HL-60 (cell line): ENCODE results near the gene ANKS1A.

Experiments used
- DNase-seq, 2 experiments: peaks; one replicate each; pipeline ENCODE4 v3.0.0-alpha.2; 2010 to 2020; ENCODE audit warnings: low read depth in 1 of 2, low spot score in 1 of 2
- H3K27ac ChIP-seq: fragments of 250-450 bp; sonication (Bioruptor Pico); replicated peaks from 2 replicates; pipeline ENCODE4 v1.5.1; 2020; ENCODE audit warnings: mild to moderate bottlenecking, moderate library complexity
- H3K27me3 ChIP-seq: fragments of 250-450 bp; sonication (Bioruptor Pico); 2 replicates; pipeline ENCODE4 v1.5.1; 2021; ENCODE audit warnings: mild to moderate bottlenecking, moderate library complexity; ENCODE audit not compliant: insufficient read depth, poor library complexity, severe bottlenecking
- H3K4me3 ChIP-seq: replicated peaks from 2 replicates; pipeline ENCODE4 v1.5.1; 2011; ENCODE audit warnings: mild to moderate bottlenecking, control low read depth, low read length; ENCODE audit not compliant: insufficient read depth
- GABPA ChIP-seq: IDR thresholded peaks from 2 replicates; pipeline ENCODE4 v1.6.1; 2012; ENCODE audit warnings: low read depth
- POLR2AphosphoS5 ChIP-seq: IDR thresholded peaks from 2 replicates; pipeline ENCODE4 v1.6.1; 2012; ENCODE audit warnings: low read depth
- SPI1 ChIP-seq: IDR thresholded peaks from 2 replicates; pipeline ENCODE4 v1.6.1; 2012; ENCODE audit warnings: low read depth, mild to moderate bottlenecking, borderline replicate concordance
- TF ChIP-seq, protein P1 (sequence below): IDR thresholded peaks from 2 replicates; pipeline ENCODE4 v1.6.1; 2012; ENCODE audit warnings: low read depth; ENCODE audit not compliant: insufficient replicate concordance
- TF ChIP-seq, protein P2 (sequence below): IDR thresholded peaks from one replicate; pipeline ENCODE4 v1.5.1; 2011; ENCODE audit warnings: low read length, control low read depth, inconsistent platforms; ENCODE audit not compliant: insufficient read depth

ANKS1A gene

DNA sequence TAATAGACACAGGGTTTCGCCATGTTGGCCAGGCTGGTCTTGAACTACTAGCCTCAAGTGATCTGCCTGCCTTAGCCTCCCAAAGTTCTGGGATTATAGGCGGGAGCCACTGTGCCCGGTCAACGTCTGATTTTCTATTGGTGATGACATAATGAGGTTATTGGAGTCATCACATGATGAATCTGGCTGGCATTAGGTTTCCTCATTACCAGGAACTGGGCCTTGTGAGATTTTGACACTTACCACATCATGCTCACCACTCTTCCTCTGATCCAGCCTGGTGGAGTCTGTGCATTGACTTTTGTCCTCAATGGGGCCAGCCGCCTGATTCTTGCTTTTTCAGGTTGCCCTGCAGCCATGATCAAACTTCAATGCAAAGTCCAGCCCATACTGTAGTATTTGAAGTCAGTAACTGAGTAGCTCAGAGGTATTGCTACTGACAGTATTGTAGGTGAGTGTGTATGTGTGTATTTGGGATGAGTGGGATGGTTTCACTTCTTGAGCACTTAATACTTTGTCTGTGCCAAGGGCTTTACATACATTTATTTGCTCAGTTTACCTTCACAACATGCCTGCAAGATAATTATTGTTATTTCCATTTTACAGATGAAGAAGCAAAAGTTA lies 16.0 kb downstream of the ANKS1A start:
- Histone ChIP-seq H3K27ac (no peak overlapping the region), H3K4me3 (no peak overlapping the region), H3K27me3 (no peaks in the 10 kb centered on the region)
- DNase-seq, result no peak
- no peak for TF ChIP-seq SPI1
- TF ChIP-seq, protein P1, sequence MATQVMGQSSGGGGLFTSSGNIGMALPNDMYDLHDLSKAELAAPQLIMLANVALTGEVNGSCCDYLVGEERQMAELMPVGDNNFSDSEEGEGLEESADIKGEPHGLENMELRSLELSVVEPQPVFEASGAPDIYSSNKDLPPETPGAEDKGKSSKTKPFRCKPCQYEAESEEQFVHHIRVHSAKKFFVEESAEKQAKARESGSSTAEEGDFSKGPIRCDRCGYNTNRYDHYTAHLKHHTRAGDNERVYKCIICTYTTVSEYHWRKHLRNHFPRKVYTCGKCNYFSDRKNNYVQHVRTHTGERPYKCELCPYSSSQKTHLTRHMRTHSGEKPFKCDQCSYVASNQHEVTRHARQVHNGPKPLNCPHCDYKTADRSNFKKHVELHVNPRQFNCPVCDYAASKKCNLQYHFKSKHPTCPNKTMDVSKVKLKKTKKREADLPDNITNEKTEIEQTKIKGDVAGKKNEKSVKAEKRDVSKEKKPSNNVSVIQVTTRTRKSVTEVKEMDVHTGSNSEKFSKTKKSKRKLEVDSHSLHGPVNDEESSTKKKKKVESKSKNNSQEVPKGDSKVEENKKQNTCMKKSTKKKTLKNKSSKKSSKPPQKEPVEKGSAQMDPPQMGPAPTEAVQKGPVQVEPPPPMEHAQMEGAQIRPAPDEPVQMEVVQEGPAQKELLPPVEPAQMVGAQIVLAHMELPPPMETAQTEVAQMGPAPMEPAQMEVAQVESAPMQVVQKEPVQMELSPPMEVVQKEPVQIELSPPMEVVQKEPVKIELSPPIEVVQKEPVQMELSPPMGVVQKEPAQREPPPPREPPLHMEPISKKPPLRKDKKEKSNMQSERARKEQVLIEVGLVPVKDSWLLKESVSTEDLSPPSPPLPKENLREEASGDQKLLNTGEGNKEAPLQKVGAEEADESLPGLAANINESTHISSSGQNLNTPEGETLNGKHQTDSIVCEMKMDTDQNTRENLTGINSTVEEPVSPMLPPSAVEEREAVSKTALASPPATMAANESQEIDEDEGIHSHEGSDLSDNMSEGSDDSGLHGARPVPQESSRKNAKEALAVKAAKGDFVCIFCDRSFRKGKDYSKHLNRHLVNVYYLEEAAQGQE, result no peak
- no peak for TF ChIP-seq POLR2AphosphoS5
- no peak for TF ChIP-seq GABPA
- TF ChIP-seq, protein P2, sequence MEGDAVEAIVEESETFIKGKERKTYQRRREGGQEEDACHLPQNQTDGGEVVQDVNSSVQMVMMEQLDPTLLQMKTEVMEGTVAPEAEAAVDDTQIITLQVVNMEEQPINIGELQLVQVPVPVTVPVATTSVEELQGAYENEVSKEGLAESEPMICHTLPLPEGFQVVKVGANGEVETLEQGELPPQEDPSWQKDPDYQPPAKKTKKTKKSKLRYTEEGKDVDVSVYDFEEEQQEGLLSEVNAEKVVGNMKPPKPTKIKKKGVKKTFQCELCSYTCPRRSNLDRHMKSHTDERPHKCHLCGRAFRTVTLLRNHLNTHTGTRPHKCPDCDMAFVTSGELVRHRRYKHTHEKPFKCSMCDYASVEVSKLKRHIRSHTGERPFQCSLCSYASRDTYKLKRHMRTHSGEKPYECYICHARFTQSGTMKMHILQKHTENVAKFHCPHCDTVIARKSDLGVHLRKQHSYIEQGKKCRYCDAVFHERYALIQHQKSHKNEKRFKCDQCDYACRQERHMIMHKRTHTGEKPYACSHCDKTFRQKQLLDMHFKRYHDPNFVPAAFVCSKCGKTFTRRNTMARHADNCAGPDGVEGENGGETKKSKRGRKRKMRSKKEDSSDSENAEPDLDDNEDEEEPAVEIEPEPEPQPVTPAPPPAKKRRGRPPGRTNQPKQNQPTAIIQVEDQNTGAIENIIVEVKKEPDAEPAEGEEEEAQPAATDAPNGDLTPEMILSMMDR, result no peak

DNA sequence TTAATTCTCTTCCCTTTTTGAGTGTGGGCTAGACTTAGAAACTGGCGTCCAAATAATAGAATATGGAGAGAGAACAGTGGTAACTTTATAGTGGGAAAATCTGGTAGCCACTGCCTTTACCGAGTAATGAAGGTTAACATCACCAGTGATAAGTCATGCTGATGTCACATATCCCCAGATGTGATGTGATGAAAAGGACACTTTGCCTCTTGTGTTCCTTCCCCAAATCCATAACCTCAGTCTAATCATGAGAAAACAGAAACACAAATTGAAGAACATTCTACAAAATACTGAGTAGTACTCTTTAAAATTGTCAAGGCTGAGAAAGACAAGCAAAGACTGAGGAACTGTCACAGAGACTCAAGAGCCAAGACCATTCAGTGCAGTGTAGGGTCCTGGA lies 17.8 kb downstream of the ANKS1A start:
- H3K27me3 ChIP-seq, result no peaks in the 10 kb centered on the region
- no peak overlapping the region for H3K27ac ChIP-seq
- no peak for TF ChIP-seq POLR2AphosphoS5
- TF ChIP-seq GABPA, result no peak
- TF ChIP-seq, protein P1, result no peak
- TF ChIP-seq, protein P2, result no peak
- TF ChIP-seq SPI1, result no peak
- H3K4me3 ChIP-seq, result no peak overlapping the region
- no peak for DNase-seq

DNA sequence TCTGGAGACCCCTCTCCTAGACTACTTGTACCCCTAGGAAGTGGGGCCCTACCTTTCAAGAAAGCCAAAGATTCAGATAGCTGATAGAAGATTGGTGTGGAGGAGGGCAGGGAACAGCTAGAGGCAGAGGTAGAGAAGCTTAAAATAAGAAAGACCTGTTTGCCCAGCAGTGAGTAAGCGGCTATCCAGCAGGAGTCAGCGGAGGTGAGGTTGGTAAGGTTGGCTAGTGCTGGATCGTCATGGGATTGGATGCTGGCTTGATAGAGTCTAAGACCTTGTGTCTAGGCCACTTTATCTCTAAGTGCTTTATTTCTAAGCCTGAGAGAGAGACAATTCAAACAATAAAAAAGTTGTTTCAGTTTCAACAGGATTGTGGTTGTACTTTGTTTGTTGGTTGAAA lies 19.1 kb downstream of the ANKS1A start:
- Histone ChIP-seq H3K4me3 (no peak overlapping the region), H3K27ac (no peak overlapping the region), H3K27me3 (no peaks in the 10 kb centered on the region)
- TF ChIP-seq, protein P2, result no peak
- no peak for TF ChIP-seq POLR2AphosphoS5
- TF ChIP-seq SPI1, result no peak
- TF ChIP-seq, protein P1, result no peak
- no peak for TF ChIP-seq GABPA
- DNase-seq, result no peak
